HG03439 (cell line): ENCODE data around the gene SENP3.
"Not testable (repeated sequence)": the region's sequence is repeated elsewhere in the genome, so short reads cannot be mapped to it uniquely, and the experiment has no call there.

Source experiments
- ATAC-seq: cut with Tn5 transposase; IDR thresholded peaks from one replicate; pipeline ENCODE4 v1.9.1; 2021; ENCODE audit warnings: mild to moderate bottlenecking, moderate library complexity; ENCODE audit not compliant: unreplicated experiment

SENP3 gene

DNA sequence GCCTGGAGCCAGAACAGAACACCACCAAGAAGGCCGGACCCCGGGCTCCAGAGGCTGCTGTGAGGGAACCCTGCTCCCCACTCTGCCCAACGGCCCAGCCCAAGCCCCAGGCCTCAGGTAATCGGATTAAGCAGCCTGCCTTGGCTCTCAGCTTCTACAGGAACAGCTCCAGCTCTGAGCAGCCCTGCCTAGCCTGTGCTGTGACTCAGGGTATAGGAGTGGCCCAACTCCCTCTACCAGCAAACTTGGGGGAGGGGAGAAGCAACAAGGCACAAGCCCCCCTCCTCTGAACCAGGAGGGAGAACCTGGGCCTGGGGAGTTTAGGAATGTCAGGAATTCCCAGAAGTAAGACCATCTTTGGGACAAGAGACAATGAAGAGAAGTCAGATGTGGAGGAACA, 29.0 kb downstream of the SENP3 start:
- ATAC-seq = no peak

DNA sequence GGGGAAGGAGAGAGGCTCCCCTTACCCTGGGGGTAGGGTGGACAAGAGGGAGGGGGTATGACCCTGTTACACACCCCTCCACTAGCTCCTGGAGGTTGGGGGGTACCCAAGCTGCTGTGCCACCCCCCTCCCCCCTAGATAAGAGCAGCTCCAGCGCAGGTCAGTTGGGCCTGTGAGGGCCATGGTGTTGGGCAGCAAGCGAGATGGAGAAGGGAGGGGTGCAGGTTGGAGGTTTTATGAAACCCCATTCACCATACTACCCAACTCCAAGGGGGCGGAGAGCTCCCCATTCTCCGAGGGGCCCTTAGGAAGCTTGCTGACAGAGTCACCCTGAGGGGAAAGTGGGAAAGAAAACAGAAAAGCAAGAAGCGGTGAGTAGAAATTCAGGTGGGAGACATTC, 29.9 kb downstream of the SENP3 start:
- no peak for ATAC-seq

DNA sequence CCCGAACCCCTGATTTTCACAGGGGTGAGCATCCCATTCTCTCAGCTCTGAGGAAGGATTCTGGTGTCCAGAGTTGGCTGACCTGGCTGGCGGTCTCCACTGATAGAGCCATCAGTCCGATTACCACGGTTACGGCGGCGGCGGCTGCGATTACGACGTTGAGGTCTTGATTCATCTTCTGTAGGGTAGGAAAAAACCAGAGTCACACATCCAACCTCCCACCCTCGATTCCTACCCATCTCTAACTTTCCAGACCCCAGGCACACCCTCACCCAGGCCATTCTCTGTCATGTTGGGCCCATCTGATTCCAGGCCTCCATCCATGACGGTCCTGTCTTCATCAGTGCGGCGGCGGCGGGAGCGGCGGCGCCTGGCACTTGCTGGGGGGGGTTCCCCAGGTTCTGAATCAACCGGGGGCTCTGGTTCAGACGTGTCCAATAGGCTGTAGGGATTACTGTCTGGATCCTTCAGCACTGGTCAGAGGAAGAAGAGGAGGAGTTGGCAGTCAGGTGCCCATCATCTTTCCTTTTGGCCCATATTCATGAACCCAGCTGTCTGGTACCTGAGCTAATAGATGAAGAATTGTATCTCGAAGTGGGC, 30.8 kb downstream of the SENP3 start:
- ATAC-seq = no peak

DNA sequence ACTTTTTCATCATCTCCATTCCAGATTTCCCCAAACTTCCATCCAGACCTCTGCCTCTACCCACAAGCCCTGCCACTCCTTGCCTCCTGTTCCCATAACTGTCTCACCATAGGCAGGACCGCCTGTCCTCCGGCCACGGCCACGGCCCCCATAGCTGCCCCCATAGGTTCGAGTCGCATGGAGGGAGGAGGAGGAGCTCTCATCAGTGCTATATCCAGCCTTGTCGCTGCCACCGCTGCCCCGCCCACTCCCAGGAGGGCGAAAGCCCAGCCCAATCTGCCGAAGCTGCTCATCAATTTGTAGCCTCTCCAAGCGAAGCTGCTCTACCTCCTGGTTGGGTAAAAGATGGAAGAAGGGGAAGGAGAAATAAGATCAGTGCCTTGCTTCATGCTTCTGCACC, 31.6 kb downstream of the SENP3 start:
- no peak for ATAC-seq

- not testable (repeated sequence) for ATAC-seq
These were observed 35.8 kb downstream of the SENP3 start for GRCh38 chr17:7597561-7597960.

DNA sequence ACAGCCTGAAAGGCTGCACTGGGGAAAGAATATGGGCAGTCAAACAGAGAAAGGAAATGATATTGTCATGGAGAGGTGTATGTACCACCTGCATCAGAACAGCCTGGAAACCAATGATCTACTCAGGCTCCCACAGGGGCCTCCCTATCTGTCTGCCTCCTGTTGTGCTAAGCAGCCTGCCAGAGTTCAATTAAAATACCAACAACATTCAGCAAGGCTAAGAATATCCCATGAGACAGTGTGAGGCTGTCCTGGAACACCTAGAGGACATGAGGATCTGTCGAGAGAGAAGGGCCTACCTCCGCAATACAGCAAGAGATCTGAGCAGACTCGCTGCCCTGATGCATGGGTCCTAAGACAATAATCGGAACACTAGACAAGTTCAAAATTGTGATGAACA, 44.6 kb downstream of the SENP3 start:
- no peak for ATAC-seq

DNA sequence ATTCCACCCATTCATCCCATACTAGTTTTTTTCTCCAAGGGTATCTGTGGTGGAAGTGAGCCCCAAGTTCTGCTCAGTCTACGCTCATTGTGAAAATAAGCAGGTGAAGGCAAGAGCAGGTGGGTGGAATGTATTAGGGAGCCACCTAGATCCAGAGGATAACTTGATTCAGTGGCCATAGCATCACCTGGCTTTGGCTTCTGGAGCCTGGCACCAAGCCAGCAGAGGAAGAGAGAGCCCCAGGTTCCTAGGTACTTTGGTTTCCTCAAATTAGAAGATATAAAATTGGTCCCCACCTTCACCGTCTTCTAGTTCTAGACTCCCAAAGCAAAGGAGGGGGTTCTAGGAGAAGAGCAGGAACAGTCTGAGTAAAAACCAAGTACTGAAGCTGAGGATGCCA, 48.9 kb downstream of the SENP3 start:
- no peak for ATAC-seq

DNA sequence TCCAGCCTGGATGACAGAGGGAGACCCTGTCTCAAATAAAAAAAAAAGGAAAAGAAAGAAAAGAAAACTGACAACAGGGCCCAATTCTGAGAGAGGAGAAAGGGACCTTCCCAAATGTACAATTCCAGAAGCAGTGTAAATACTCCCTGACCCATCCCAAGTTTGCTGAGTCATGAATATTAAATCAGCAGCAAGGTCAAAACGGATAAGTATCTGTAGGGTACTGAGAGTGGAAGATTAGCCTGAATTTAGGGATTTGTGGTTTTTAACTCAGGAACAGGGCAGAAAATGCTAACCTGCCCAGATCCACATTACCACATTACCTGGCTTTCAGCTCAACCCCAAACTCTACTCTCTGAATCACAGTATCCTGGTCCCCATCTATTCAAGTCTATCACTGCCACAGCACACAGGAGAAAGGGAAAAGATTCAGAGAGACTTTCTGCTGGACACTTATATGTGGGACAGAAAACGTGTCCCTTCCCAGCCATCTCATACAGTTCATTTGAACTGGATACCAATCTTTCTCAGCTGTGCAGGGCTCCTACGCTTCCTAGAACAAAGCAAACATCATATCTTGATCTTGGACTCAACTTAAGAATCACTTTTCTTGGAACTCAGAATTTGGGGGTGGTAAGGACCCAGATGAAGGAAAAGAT, 50.0 kb downstream of the SENP3 start:
- ATAC-seq = no peak

GRCh38 chr17:7612294-7612640, 50.5 kb downstream of the SENP3 start:
- ATAC-seq = no peak

GRCh38 chr17:7613769-7614424, 52.2 kb downstream of the SENP3 start:
- peak; percentile 2 for ATAC-seq

- peak; percentile 92 for ATAC-seq
These were observed 52.9 kb downstream of the SENP3 start, which contains the start of gene FXR2 for GRCh38 chr17:7614425-7615264. Gene FXR2, minus strand, starts transcription at chr17:7614897. Its CDS starts 365 bp downstream, at chr17:7614532.

GRCh38 chr17:7615265-7615747, 53.6 kb downstream of the SENP3 start:
- no peak for ATAC-seq

- ATAC-seq = no peak
These were observed 56.9 kb downstream of the SENP3 start for GRCh38 chr17:7618608-7619007.

- ATAC-seq = no peak
These were observed 59.1 kb downstream of the SENP3 start for GRCh38 chr17:7620835-7621234.
